K562 (cell line): ENCODE results near the gene TMCO1. TPM values are rescaled to one million over a fixed set of nuclear protein-coding genes. Genes with fewer than 3 reads are reported as not detected.

Source experiments
- ATF3 ChIP-seq, 2 experiments: fragments of 450-650 bp in 1 of 2; sonication (generic) in 1 of 2; formaldehyde crosslinking in 1 of 2; IDR thresholded peaks in 1 of 2; conservative IDR thresholded peaks in 1 of 2; 2 replicates each; pipeline versions ENCODE4 v1.6.1 to v1.8.1; 2016 to 2023; ENCODE audit warnings: mild to moderate bottlenecking in 2 of 2, moderate library complexity in 2 of 2, inconsistent platforms in 1 of 2, missing genetic modification reagents in 1 of 2
- BCL6 ChIP-seq: fragments of 250-450 bp; sonication (Bioruptor Pico); IDR thresholded peaks from 2 replicates; pipeline ENCODE4 v1.4.0; 2020
- CHD1 ChIP-seq: fragments of 200-600 bp; sonication (generic); IDR thresholded peaks from one replicate; pipeline ENCODE4 v1.6.1; 2012; ENCODE audit warnings: mild to moderate bottlenecking, moderate library complexity, low read length, inconsistent platforms
- ETV5 ChIP-seq: sonication (generic); formaldehyde crosslinking; IDR thresholded peaks from 2 replicates; pipeline ENCODE4 v1.4.0; 2020; ENCODE audit warnings: low read depth, mild to moderate bottlenecking, missing genetic modification reagents
- GTF2E2 ChIP-seq: fragments of 200-800 bp; sonication (Bioruptor generic); IDR thresholded peaks from 2 replicates; pipeline ENCODE4 v1.6.1; 2016; ENCODE audit warnings: missing genetic modification characterization, missing compliant biosample characterization
- HCFC1 ChIP-seq: IDR thresholded peaks from 2 replicates; pipeline ENCODE4 v1.6.1; 2012; ENCODE audit warnings: low read depth, low read length, improper control_type of control experiment
- JUNB ChIP-seq: fragments of 450-650 bp; formaldehyde crosslinking; conservative IDR thresholded peaks from 2 replicates; pipeline ENCODE4 v1.4.0; 2020; ENCODE audit warnings: mild to moderate bottlenecking
- MIER1 ChIP-seq: fragments of 450-650 bp; IDR thresholded peaks from 2 replicates; pipeline ENCODE4 v1.6.1; 2016; ENCODE audit warnings: antibody characterized with exemption, mild to moderate bottlenecking, low read depth
- MITF ChIP-seq: IDR thresholded peaks from 2 replicates; pipeline ENCODE4 v1.6.1; 2014; ENCODE audit warnings: antibody characterized with exemption
- POU5F1 ChIP-seq: fragments of 150-350 bp; IDR thresholded peaks from 2 replicates; pipeline ENCODE4 v1.6.1; 2014; ENCODE audit warnings: borderline replicate concordance, low read length, low read depth, mild to moderate bottlenecking; ENCODE audit not compliant: partially characterized antibody
- PTBP1 ChIP-seq: fragments of 200-400 bp; formaldehyde crosslinking; IDR thresholded peaks from 2 replicates; pipeline ENCODE4 v1.6.1; 2017; ENCODE audit warnings: low read depth, low read length
- SNIP1 ChIP-seq: fragments of 450-650 bp; IDR thresholded peaks from 2 replicates; pipeline ENCODE4 v1.7.1; 2017; ENCODE audit warnings: low read depth, mild to moderate bottlenecking
- SNRNP70 ChIP-seq: fragments of 200-400 bp; formaldehyde crosslinking; optimal IDR thresholded peaks from 2 replicates; pipeline ENCODE3; 2017; ENCODE audit warnings: low read depth, low read length
- ZNF449 ChIP-seq: fragments of 250-450 bp; sonication (Bioruptor Pico); IDR thresholded peaks from 2 replicates; pipeline ENCODE4 v1.8.0; 2022; ENCODE audit warnings: moderate library complexity, mild to moderate bottlenecking, inconsistent platforms
- ZNF644 ChIP-seq: fragments of 200-800 bp; sonication (Bioruptor generic); IDR thresholded peaks from 2 replicates; pipeline ENCODE4 v1.6.1; 2016; ENCODE audit warnings: low read depth, missing genetic modification characterization, missing compliant biosample characterization
- ZNF699 ChIP-seq: fragments of 250-450 bp; sonication (Bioruptor Pico); IDR thresholded peaks from 2 replicates; pipeline ENCODE4 v1.8.0; 2021; ENCODE audit warnings: mild to moderate bottlenecking, moderate library complexity; ENCODE audit not compliant: insufficient replicate concordance
- polyA plus RNA-seq, 8 experiments: library from polyadenylated mRNA; depleted of rRNA in 4 of 8; stranded (reverse) in 5 of 8; unstranded in 3 of 8; fragments of >200 nt; fragmentation: Nextera tagmentation in 2 of 8; fragmentation: Illumina TruSeq in 1 of 8; extraction: Ambion mirVana in 2 of 8; extraction: Trizol in 1 of 8; gene quantifications; 2 replicates each; pipeline versions ENCODE4 v1.2.1 to v1.2.3, GENCODE V29; 2011 to 2014; ENCODE audit warnings: inconsistent platforms in 1 of 8, missing spikeins in 1 of 8
- total RNA-seq, 7 experiments: library from RNA; depleted of rRNA in 6 of 7; stranded (reverse); fragments of >200 nt in 6 of 7; fragmentation: Illumina TruSeq in 2 of 7; extraction: Trizol in 2 of 7; gene quantifications; 2 replicates each; pipeline versions ENCODE4 v1.2.1 to v1.2.3, GENCODE V29; 2011 to 2021; ENCODE audit warnings: low replicate concordance in 1 of 7
- TF ChIP-seq, protein P1 (sequence below): sonication (generic); formaldehyde crosslinking; IDR thresholded peaks from 2 replicates; pipeline ENCODE4 v1.9.0; 2022; ENCODE audit warnings: mild to moderate bottlenecking, missing genetic modification reagents
- TF ChIP-seq, protein P2 (sequence below): IDR thresholded peaks from 2 replicates; pipeline ENCODE4 v1.6.1; 2012; ENCODE audit warnings: low read depth, low read length, improper control_type of control experiment, borderline replicate concordance

Gene TMCO1
- total and polyA plus RNA-seq, 9 of the 15 experiments (the other 6 are each of a cell fraction or from before 2014, with no cell fraction given) = 69.3 to 561 (median 175) TPM

- TF ChIP-seq ZNF699 (CRISPR knock-in tag) (no peak), SNIP1 (no peak), SNRNP70 (no peak), ATF3 (IDR thresholded peaks at IDR 0.05) (no peak), ATF3 (CRISPR knock-in tag; conservative IDR thresholded peaks at IDR 0.05) (no peak), ZNF644 (tag) (no peak), HCFC1 (no peak), JUNB (no peak), MITF (no peak), BCL6 (no peak), GTF2E2 (tag) (no peak), ZNF449 (CRISPR knock-in tag) (no peak), PTBP1 (no peak), ETV5 (CRISPR knock-in tag) (no peak), POU5F1 (no peak), MIER1 (no peak), CHD1 (no peak)
- TF ChIP-seq, protein P1, sequence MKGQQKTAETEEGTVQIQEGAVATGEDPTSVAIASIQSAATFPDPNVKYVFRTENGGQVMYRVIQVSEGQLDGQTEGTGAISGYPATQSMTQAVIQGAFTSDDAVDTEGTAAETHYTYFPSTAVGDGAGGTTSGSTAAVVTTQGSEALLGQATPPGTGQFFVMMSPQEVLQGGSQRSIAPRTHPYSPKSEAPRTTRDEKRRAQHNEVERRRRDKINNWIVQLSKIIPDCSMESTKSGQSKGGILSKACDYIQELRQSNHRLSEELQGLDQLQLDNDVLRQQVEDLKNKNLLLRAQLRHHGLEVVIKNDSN (CRISPR knock-in tag) = no peak
- TF ChIP-seq, protein P2, sequence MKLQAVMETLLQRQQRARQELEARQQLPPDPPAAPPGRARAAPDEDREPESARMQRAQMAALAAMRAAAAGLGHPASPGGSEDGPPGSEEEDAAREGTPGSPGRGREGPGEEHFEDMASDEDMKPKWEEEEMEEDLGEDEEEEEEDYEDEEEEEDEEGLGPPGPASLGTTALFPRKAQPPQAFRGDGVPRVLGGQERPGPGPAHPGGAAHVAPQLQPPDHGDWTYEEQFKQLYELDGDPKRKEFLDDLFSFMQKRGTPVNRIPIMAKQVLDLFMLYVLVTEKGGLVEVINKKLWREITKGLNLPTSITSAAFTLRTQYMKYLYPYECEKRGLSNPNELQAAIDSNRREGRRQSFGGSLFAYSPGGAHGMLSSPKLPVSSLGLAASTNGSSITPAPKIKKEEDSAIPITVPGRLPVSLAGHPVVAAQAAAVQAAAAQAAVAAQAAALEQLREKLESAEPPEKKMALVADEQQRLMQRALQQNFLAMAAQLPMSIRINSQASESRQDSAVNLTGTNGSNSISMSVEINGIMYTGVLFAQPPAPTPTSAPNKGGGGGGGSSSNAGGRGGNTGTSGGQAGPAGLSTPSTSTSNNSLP = no peak
These were observed 20.8 kb downstream of the TMCO1 start (continued) for GRCh38 chr1:165747632-165748447.
